ENCODE data around the gene KIRREL3.

KIRREL3 gene

GRCh38 chr11:126899961-126900748 is 100.4 kb downstream of the KIRREL3 start:
- no peak overlapping the region for H3K4me3 ChIP-seq (ENCODE audit: low read depth, low read length)
- in situ Hi-C loops (cut with HindIII; ENCODE audit: low sequenced_read_pairs), result no loop called here
- TF ChIP-seq CTCF (IDR thresholded peaks at IDR 0.05; ENCODE audit: low read depth, low read length), result no peak
- no peak for DNase-seq (ENCODE audit: low read depth, low spot score)

- in situ Hi-C loops (cut with HindIII; ENCODE audit: low sequenced_read_pairs), result no loop called here
- TF ChIP-seq CTCF (IDR thresholded peaks at IDR 0.05; ENCODE audit: low read depth, low read length), result no peak
- no peak for DNase-seq (ENCODE audit: low read depth, low spot score)
- no peak overlapping the region for H3K4me3 ChIP-seq (ENCODE audit: low read depth, low read length)
These were observed 101.8 kb downstream of the KIRREL3 start for GRCh38 chr11:126898802-126899201.

GRCh38 chr11:126897430-126897829 is 103.1 kb downstream of the KIRREL3 start:
- in situ Hi-C loops (cut with HindIII; ENCODE audit: low sequenced_read_pairs), result no loop called here

GRCh38 chr11:126896025-126896424 is 104.5 kb downstream of the KIRREL3 start:
- no peak overlapping the region for H3K4me3 ChIP-seq (ENCODE audit: low read depth, low read length)
- no peak for TF ChIP-seq CTCF (IDR thresholded peaks at IDR 0.05; ENCODE audit: low read depth, low read length)
- in situ Hi-C loops (cut with HindIII; ENCODE audit: low sequenced_read_pairs), result no loop called here
- no peak for DNase-seq (ENCODE audit: low read depth, low spot score)

More at GRCh38 chr11:126897430-126897829, 103.1 kb downstream of the KIRREL3 start:
- no peak for TF ChIP-seq CTCF (IDR thresholded peaks at IDR 0.05; ENCODE audit: low read depth, low read length)
- DNase-seq (ENCODE audit: low read depth, low spot score), result no peak
- H3K4me3 ChIP-seq (ENCODE audit: low read depth, low read length), result no peak overlapping the region

- no peak overlapping the region for H3K4me3 ChIP-seq (ENCODE audit: low read depth, low read length)
- no peak for DNase-seq (ENCODE audit: low read depth, low spot score)
- no peak for TF ChIP-seq CTCF (IDR thresholded peaks at IDR 0.05; ENCODE audit: low read depth, low read length)
- in situ Hi-C loops (cut with HindIII; ENCODE audit: low sequenced_read_pairs), result no loop called here
These were observed 106.8 kb downstream of the KIRREL3 start for GRCh38 chr11:126893796-126894195.

GRCh38 chr11:126892756-126893155 is 107.8 kb downstream of the KIRREL3 start:
- no peak for TF ChIP-seq CTCF (IDR thresholded peaks at IDR 0.05; ENCODE audit: low read depth, low read length)
- no peak for DNase-seq (ENCODE audit: low read depth, low spot score)
- no peak overlapping the region for H3K4me3 ChIP-seq (ENCODE audit: low read depth, low read length)
- in situ Hi-C loops (cut with HindIII; ENCODE audit: low sequenced_read_pairs), result no loop called here

Measured in astrocyte of the spinal cord (primary cell).